Left cardiac atrium (tissue), 4 donors: ENCODE measurements around the gene ZNF492. TPM values are rescaled to one million over a fixed set of nuclear protein-coding genes. Genes with fewer than 3 reads are reported as not detected.
A peak's percentile ranks its signal among the peaks of the same experiment; 100 is the strongest.
"Not testable (repeated sequence)": the region's sequence is repeated elsewhere in the genome, so short reads cannot be mapped to it uniquely, and the experiment has no call there.

ENCODE experiments used
- ATAC-seq, 2 donors: fragments of 200-7000 bp; cut with Tn5 transposase; one replicate each; pipeline ENCODE4 v1.9.1; 2020; ENCODE audit warnings: mild to moderate bottlenecking in 2 of 2, moderate library complexity in 2 of 2
- DNase-seq: peaks from one replicate; pipeline ENCODE4 v3.0.0-alpha.2; 2020
- intact Hi-C, 2 donors: fragments of 100-400 bp; cut with DNase I; formaldehyde crosslinking; loops; one replicate each; pipeline versions ENCODE4 v1.14.1 to v1.15.1; 2022 to 2023
- total RNA-seq, 2 donors: library from RNA; stranded (reverse); fragmentation: NEBNext Ultra II Directional; extraction: Animal tissue kit (Norgen Biotek cat#: 25700); gene quantifications; one replicate each; pipeline ENCODE4 v1.2.1, GENCODE V29; 2021
- donor health status: DM: no; HTN: yes; CAD: no.
- donor health status: DM: no; HTN: yes; CAD: no; lungs with severe emphysema.
- donor health status: DM: yes; HTN: yes; CAD: no.
- donor health status: Dilated cardiomyopathy.

Gene ZNF492
- total RNA-seq, 2 donors from 2014 or later: 0.29 to 0.32 TPM

GRCh38 chr19:22612316-22612715, 21.8 kb upstream of the ZNF492 start:
- DNase-seq (no peak), ATAC-seq (no peak)
- intact Hi-C loops: no loop called here

DNA sequence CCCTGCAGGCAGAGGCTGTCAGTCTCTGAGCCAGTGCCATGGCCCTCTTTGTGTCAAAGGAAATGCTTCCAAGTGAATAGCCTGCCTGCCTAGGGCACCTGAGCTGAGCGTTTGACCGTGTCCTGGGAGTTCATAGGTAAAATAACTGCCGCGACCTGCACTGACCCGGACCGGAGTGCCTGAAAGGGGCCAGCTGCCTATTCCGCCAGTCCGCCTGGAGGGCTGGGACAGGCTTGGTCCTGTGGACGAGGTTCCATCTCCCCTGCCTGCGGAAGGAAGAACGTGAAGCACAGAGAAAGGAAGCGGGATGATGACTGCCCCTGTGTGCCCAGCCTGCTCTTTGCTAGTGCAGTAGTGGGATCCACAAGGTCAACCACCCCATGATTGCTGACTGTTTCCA, 17.5 kb upstream of the ZNF492 start:
- ATAC-seq: no peak
- intact Hi-C loops: no loop called here
- no peak for DNase-seq

DNA sequence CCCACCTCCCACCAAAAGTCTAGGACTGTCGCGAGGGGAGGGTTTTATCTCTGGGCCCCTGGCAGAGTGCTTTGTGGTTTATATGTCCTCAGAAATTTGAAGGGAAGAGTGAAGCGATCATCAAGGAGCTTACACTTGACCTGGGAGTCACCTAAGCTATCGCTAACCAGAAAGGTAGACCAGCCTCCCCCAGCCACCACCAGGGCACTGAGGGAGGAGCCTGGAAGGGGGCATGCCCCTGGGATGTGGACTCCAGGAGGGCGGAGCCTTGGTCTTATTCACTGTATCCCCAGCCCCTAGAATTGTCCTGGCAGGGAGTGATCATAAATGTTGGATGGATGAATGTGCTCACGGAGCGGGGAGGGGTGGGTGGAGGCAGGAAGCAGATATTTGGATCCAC, 16.9 kb upstream of the ZNF492 start:
- DNase-seq, ATAC-seq, intact Hi-C loops: not testable (repeated sequence)

DNA sequence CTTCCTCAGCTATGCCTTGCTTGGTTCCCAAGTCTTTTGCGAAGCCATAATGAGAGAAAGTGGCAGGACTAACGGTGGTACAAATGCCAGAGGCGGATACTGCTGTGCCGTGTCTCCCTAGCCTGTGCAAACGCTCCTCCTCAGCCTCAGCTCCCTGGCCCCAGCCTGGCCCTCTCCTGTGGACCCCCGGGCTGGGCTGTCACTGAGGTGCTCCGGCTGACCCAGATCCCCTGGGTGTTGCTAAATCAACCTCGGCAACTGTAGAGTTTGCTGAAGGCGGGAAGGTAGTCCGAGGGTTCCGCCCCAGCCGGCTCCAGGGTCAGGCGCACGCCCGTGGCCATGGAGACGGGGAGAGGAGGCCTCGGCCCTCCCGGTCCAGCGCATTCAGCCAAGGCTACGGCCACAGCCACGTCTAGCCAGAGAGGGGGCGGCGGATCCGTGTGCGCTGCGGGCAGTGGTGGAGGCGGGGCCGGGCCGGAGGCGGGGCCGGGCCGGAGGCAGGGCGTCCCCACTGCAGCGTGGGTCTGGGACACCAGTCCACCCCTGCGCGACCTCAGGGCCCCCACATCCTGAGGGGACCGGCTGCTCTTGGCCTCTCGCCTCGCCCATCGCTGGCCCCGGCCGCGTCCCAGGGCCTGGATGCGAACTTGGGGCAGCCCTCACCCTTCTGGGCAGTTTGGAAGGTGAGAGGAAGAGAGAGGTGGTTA, 16.4 kb upstream of the ZNF492 start:
- ATAC-seq (peak; percentile 81 to 88), DNase-seq (peak; percentile 61)
- intact Hi-C loops: no loop called here

DNA sequence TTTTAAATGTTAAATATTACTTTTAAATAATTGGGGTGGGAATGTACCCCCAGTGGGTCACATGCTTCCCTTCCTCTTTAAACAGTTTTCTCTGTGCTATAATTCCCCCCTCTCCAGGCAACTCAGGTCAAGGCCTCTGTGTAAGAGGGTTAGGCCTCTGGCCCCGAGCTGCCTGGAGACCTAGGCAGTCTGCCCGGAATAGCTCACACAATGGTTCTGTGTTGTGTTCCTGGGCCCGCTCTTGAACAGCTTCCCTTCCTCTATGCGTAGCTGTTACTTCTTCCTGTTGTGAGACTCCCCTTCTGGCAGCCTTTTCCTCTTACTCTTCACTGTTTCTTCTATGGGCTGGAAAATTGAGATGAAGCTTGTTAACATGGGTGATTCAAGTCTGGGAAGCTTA, 14.8 kb upstream of the ZNF492 start:
- DNase-seq: peak; percentile 47
- intact Hi-C loops: no loop called here
- ATAC-seq: peak; percentile 60 to 64

DNA sequence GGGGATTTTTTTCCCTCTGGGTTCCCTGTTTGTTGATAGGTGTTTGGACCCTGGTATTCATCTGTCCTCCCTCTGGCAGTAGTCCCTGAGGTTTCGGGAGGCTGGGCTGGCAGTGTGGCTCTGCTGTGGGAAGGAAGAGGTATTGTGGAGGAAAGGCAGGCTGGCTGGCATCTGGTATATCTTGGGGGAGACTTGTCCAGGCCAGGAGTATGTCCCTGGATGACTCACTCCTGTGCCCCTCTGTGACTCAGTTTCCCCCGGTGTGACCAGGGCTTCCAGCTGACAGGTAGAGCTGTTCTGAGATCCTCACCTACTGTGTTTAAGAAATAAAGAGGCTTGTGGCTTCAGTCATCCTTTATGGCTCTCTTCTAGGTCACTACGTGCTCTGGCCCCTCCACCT, 14.2 kb upstream of the ZNF492 start:
- no peak for ATAC-seq
- intact Hi-C loops: no loop called here
- no peak for DNase-seq

DNA sequence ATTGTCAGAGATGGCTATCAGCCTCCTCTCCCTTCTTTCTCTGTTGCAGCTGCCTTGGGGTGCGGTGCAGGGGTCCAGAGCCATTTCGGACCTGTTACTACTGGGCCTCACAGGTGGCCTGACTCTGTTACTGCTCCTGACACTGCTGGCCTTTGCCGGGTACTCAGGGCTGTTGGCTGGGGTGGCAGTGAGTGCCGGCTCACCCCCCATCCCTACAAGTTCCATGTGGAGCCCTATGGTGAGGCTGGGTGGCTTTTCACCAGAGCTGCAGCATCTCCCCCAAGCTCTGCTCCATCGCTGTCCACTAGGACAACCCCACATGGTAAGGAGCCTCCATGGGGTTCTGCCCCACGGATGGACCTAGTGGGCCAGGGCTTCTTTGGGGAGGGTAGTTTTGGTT, 13.7 kb upstream of the ZNF492 start:
- intact Hi-C loops: no loop called here
- ATAC-seq (no peak), DNase-seq (no peak)

DNA sequence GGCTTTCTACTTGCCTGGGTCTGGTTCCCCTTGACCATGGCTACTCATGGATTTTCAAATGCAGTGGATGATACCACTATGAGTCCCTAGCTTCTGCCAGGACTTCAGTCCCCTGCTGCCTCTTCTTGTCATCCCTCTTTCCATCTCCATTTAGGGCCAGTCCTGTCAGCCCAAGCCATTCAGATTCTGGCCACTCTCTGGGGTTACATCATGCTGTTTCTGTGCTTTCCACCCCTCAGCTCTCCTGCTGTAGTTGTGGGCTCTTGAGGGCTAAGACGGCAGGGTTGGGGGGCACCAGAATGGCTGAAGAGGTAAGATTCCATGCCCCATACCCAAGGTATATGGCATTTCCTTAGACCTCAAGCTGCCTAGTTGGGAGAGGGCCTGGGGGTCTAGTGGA, 13.2 kb upstream of the ZNF492 start:
- intact Hi-C loops: no loop called here

GRCh38 chr19:22622020-22622419, 12.1 kb upstream of the ZNF492 start:
- intact Hi-C loops: no loop called here

More for the DNA sequence above, 13.2 kb upstream of the ZNF492 start:
- ATAC-seq (no peak), DNase-seq (no peak)

DNA sequence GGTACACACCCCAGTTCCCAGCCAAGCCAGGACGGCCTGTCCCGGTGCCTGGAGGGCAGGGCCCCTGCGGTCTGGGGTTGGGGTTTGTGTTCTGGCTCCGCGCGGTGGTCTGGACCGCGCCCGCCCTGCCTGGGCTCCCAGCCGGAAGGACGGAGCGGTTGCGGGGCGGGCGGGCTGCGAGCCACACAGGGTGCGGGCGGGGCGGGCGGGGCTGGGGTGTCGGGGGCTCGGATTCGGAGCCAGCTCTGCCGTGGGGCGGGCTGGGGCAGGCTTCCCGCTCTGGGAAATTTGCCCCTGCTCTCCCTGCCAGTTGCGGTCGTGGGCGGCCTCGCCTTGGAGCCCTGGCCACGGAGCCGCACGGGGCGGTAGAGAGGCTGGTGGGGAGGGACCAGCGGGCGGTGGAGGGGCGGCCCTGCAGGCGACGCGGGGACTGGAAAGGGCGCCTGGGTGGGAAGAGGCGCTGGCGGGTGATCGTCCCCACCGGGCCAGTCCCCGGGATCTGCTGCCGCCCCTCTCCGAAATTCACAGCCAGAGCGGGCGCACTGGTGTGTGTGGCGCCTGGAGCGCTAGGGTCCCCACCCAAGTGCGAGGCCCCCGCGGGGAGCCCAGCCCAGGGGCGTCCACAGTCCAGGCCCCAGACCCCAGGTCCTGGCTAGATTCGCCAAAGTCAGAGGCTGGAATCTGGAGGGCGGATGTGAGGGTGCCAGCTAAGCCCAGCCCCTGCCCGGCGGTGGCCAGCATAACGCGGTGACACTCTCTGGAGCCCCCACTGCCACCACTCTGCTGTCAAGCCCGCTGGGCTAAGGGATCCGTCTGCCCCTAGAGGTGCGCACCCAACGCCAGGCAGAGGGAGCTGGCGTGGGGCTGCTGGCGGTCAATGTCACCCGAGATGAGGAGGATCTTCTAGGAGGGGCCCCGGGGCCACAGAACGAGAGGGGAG, 11.0 kb upstream of the ZNF492 start:
- DNase-seq: peak; percentile 60
- intact Hi-C loops: no loop called here
- ATAC-seq: peak; percentile 86

More at GRCh38 chr19:22622020-22622419, 12.1 kb upstream of the ZNF492 start:
- DNase-seq (no peak), ATAC-seq (no peak)

DNA sequence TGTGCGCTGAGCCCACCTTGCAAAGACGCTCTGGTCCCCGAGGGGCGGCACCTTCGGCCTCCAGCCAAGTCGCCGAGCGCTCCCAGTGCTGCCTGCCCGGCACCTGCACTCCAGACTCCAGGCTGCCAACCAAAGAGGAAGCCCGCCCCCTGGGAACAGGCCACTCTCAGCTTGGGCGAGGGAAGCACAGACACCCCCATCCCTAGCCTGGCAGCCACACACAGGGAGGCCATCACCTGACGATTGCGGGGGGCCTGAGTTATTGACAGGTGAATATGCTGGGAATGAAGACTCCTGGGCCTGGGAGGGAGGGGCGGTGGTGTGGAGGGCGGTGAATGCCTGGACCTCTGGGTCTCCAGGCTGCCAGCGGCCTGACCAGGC, 10.3 kb upstream of the ZNF492 start:
- DNase-seq: no peak
- intact Hi-C loops: no loop called here
- no peak for ATAC-seq

DNA sequence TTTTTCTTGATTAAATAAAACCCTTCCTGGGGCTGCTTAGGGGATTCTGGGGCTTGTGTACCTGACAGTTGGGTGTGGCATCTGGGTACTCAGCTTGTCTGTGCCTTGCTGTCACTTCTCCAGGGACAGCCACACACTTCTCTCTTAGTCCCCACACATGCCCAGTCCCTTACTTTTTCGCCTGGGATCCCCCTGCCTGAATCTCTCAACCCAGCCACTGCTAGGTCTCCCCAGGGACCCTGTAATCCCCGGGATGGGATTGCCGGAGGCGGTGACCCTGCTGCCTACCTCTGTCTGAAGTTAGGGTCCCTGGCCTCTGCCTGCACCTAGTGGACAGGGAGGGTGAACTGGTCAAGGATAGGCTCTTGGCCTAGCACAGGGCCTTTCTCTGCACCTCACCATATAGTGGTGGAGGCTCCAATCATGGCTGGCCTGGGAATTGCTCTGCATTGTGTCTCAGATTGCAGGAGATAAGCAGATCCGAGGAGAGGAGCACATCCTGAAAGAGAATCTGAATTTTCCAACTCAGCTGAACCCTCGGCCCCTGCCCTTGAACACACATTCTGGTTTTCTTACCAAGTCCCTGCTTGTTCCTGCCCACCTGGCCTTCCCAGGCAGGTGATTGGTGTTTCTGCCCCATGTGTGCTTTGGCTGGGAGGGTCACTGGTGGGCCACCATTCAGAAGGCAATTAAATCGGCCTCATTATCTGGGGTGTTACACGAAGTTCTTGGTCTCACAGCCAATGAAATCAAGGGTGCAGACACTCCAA, 8.7 kb upstream of the ZNF492 start:
- no peak for DNase-seq
- no peak for ATAC-seq
- intact Hi-C loops: no loop called here

DNA sequence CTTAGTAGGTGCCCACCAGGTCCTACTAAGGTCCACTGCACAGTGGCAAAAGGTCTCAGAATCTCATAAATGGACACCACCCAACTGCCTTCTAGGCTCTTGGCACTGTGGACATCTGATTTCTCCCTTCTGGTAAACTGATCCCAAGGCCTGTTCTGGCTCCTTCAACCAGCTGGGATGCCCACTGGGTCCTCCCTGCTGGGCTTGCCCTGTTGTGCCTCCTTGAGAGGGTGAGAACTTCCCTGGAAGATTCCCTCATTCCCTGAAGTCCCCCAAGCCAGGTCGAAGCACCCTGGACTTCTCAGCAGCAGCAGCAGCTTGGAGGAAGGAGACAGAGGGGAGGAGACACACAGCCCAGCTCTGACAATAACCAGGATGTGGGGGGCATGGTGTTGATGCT, 6.6 kb upstream of the ZNF492 start:
- no peak for DNase-seq
- ATAC-seq: no peak
- intact Hi-C loops: no loop called here

DNA sequence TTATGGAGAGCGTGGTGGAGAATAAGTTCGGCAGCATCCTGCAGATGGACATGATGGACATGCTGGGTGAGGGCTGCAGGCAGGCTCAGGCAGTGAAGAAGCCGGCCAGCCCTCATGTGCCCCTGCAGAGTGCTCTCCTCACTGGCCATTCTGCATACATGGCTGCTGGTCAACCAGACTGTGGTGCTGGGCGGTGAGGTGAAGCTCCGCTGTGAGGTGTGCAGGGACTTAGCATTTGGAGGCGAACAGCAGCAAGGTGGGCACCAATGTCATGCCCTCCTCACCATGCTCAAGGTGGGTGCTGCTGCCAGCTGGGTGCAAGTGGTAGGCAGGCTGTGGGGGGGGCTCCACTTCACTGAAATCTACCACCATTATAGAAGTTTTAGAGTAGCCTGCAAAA, 5.7 kb upstream of the ZNF492 start:
- intact Hi-C loops: no loop called here
- DNase-seq (no peak), ATAC-seq (no peak)

GRCh38 chr19:22634450-22634827, 315 bp downstream of the ZNF492 start:
- intact Hi-C loops: no loop called here
- ATAC-seq (peak in 1 of 2 donors; percentile 19), DNase-seq (peak; percentile 25)

GRCh38 chr19:22685493-22685892, 51.4 kb downstream of the ZNF492 start:
- DNase-seq, intact Hi-C loops, ATAC-seq: not testable (repeated sequence)

GRCh38 chr19:22702661-22703060, 68.5 kb downstream of the ZNF492 start:
- intact Hi-C loops, ATAC-seq, DNase-seq: not testable (repeated sequence)

DNA sequence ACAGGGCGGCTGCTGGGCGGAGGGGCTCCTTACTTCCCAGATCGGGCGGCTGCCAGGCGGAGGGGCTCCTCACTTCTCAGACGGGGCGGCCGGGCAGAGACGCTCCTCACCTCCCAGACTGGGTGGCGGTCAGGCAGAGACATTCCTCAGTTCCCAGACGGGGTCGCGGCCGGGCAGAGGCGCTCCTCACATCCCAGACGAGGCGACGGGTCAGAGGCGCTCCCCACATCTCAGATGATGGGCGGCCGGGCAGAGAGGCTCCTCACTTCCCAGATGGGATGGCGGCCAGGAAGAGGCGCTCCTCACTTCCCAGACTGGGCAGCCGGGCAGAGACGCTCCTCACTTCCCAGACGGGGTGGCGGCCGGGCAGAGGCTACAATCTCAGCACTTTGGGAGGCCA, 69.0 kb downstream of the ZNF492 start:
- DNase-seq, ATAC-seq, intact Hi-C loops: not testable (repeated sequence)

DNA sequence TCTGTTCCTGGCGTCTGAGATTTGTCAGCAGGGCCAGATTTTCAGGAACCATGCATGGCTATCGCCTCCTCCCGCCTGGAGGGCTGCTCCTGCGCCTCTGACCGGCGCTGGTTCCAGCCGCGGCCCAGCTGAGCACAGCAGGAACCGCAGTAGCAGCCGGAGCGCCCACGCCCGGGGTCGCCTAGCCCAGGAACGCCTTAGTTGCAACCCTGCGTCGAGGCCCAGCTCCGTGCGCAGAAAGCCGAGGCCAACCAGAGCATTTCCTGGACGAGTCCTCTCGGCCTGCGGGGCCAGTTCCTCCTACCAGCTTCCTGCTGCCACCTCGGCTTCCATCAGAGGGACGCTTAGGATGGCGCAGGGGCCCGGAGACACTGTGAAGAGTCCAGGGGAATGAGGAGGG, 74.9 kb downstream of the ZNF492 start:
- intact Hi-C loops: no loop called here

More for the DNA sequence above, 74.9 kb downstream of the ZNF492 start:
- DNase-seq: no peak
- ATAC-seq: no peak
